HL-60/S4 (cell line): ENCODE data around the gene GSC2.
"Not testable (repeated sequence)": the region's sequence is repeated elsewhere in the genome, so short reads cannot be mapped to it uniquely, and the experiment has no call there.

Experiments
- in situ Hi-C: fragments of 300-500 bp; cut with MboI; formaldehyde crosslinking; loops from 2 replicates; pipeline ENCODE4 v1.14.3; 2022; ENCODE audit warnings: low sequenced_read_pairs

Gene GSC2

GRCh38 chr22:19164425-19164824 lies 14.3 kb upstream of the GSC2 start:
- in situ Hi-C loops: no loop called here

- in situ Hi-C loops: not testable (repeated sequence)
Measured at GRCh38 chr22:19158649-19159048, 8.6 kb upstream of the GSC2 start.

DNA sequence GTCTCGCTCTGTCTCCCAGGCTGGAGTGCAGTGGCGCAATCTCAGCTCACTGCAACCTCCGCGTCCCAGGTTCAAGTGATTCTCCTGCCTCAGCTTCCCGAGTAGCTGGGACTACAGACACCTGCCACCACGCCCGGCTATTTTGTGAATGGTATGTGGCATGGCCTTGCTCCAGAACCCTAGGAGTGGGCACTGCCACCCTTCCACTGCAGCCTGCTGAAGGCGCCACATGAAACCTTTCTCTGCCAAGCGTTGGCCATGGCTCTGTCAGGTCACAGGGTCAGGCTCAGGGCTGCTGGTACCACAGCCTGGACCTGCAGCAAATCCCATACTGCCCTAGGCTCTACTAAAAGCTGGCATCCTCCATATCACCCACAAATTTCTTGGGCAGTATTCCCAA lies 6.0 kb upstream of the GSC2 start:
- in situ Hi-C loops: not testable (repeated sequence)

DNA sequence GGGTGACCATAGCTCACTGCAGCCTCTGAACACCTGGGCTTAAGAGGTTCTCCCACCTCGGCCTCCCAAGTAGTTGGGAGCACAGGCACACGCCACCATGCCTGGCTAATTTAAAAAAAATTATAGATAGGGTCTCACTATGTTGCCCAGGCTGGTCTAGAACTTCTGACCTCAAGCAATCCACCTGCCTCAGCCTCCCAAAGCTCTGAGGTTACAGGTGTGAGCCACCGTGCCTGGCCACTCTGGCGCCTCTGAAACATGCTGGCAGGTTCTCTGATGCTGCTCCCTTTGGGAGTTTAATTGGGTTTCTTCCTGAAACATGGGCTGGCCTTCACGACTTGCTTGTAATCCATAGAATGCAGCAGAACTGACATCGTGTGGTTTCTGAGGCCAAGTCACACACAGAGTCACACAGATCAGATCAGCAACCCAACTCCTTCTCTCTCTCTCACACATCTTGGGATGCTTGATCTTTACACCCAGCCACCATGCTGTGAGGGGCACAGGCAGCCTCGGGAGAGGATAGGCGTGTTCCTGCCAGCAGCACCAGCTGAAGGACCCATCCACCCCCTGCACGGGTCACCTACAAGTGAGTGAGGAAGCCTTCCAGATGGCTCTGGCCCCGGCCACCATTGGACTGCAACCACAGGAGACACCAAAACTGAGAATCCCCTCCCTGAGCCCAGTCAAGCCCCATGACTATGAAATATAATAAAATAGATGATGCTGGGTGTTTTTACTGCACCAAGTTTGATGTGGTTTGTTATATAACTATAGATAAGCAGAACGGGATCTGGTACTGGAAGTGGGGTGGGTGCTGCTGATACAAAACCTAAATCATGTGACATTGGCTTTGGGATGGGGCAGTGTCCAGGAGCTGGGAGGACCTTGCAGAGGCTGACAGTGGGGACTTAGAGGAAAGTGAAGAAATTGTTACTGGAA lies 3.1 kb upstream of the GSC2 start:
- in situ Hi-C loops: no loop called here

DNA sequence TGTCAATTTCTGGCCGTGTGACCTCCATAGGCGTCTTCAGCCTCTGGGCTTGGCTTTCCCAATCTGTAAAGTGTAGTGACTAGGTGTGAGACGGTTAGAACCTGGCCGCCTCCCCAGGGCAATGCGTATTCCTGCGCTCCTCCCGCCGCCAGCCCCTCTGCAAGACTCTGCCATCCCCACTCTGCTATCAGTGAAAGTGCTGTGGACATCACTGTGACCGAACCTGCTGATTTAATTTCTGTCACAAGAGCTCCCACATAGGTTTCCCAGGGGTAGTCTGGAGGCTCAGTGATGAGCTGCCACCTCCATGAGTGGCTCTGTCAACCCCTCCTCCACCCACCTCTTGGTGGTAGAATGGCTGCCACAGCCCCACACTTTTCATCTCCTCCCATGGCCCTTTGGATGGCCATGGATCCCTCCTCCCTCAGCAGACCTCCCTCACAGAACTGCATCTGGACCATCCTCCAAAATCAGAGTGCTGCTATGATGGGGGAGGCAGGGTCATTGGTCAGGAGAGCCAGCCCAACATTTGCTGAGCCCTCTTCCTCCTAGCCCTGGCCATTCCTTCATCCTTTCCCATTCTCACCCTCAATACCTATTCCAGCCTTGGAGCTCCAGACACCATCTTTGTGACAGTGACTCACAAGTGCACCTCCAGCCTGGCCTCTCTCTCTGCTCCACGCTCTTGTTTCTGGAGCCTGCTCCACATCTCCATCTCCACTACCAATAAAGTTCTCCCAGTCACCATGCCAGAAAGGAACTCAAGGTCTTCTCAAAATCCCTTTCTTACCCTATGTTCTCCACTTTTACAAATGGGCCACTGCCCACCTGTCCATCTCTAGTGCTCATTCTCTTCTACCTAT lies 1.5 kb upstream of the GSC2 start:
- in situ Hi-C loops: no loop called here

DNA sequence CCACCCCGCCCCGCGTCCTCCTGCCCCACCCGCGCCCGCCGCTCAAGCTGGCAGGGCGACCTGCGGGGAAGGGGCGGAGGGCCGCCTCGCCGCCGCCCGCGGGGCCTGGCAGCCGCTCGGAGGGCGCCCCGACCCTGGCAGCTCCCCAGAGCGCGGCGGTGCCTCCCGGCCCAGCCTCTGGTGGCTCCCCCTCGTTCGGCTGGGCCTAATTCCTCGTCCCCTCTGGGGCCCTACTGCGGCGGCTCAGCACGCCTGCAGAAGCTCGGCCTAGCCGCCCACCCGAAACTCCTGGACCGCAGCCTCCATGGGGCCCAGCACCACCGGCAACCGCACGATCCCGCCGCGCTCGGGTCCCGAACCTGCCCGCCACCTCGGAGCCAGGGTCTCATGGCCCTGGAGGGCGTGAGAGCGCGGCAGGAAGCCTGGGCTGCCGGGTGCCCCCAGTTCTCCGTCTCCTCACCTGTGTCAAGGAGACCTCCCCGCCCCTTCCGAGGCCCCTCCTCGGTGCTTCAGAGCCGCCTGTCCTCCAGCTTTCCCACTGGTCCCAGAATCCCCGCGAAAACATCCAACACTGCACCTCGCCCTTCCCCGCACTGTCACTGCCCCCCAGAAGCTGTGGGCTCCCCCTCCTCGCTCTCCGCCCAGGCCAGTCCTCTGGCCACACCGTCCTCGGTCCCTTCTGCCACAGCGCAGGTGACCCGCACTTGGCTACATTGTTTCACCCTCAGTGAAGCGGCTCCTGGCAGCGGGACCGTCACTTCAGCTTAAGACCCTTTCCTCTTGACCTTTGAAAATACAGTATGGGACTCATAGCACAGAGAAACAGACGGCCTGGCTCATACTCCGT lies 613 bp upstream of the GSC2 start:
- in situ Hi-C loops: no loop called here

GRCh38 chr22:19149047-19149883 lies 827 bp downstream of the GSC2 start:
- in situ Hi-C loops: no loop called here

GRCh38 chr22:19148417-19149046 lies 1.6 kb downstream of the GSC2 start:
- in situ Hi-C loops: no loop called here

DNA sequence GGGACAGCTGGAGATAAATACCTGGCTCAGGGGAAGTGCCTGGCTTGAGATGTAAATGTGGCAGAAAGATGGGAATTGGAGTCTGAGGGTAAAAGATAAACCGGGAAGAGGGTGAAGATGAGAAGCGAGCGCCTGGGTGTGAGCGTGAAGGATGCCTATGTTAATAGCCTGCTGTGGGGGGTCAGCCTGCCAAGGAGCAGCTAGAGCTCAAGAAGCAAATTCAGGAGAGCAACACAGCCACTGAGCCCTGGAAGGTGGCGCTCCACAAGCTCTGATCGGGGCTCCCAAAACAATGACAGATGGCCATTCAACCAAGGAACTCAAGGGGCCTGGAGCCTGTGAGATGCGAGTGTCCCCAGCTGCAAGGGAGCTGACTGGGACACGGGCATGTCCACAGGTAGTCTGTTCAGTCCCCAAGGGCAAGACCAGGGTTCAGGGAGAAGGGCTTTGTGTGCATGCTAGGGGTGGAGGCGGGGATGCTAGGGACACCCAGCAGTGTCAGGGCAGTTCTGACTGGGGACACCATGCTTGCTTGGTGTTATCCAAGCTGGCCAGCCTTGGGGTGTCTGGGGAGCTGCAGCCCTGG lies 2.8 kb downstream of the GSC2 start:
- in situ Hi-C loops: no loop called here

DNA sequence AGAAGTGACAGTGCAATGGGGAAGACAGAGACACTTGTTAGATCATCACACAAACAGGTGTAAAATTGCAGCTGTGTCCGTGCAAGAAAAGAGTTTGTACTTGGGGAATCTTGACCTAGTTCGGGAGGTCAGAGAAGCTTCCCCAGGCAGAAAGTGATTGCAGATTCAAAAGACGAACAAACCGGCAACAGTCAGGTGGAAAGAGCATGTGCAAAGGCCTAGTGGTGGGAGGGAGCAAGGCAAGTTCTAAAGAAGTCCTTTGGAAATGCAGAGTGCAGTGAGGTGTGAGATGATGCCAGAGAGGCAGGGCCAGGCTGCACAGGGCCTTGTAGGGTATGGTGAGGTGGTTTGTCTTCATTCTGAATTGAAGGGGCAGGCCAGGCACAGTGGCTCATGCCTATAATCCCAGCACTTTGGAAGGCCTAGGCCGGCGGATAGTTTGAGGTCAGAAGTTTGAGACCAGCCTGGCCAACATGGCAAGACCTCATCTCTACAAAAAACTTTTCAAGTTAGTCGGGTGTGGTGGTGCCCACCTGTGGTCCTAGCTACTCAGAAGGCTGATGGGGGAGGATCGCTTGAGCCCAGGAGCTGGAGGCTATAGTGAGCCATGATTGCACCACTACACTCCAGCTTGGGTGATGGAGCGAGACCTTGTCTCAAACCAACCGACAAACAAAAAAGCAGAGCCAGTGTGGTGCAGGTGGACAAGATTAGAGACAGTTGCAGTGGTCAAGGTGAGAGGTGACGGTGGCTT lies 3.7 kb downstream of the GSC2 start:
- in situ Hi-C loops: no loop called here

DNA sequence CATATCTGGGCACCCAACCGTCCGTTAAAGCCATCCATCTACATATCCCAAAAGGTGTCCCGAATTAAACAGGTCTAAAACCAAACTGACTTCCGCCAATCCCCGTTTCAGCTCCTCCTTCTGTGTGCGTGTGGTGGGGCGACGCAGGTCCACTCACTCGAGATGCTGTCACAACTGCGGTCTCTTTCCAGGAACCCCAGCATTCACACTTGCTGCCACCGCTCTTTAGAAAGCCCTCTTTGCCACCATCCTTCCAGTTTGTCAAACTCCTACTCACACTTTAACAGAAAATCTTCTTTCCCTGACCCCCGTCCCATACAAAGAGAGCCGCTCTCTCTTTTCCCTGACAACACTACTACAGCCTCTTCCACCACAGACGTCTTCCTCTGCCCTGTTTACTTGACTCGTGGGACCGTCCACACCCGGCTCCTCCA lies 6.1 kb downstream of the GSC2 start:
- in situ Hi-C loops: no loop called here

- in situ Hi-C loops: no loop called here
Measured at GRCh38 chr22:19143212-19143611, 6.9 kb downstream of the GSC2 start.

GRCh38 chr22:19142394-19142793 lies 7.7 kb downstream of the GSC2 start:
- in situ Hi-C loops: no loop called here

GRCh38 chr22:19139974-19140373 lies 10.1 kb downstream of the GSC2 start:
- in situ Hi-C loops: no loop called here

DNA sequence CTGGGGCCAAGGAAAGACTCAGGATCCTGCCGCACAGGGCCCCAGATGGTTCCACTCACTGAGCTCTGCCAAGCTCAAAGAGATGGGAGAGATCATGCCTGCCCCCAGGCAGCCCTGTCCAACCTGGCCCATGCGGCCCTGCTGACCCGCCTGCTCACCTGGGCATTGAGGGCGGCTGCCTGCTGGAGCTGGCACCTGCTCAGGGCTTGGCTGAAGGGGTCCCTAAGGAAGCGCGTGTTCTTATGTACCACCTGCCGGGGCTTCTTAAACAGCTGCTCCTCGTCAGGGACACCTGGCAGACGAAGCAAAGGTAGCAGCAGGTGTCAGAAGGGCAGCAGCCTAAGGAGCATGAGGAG lies 11.1 kb downstream of the GSC2 start:
- in situ Hi-C loops: no loop called here

- in situ Hi-C loops: no loop called here
Measured at GRCh38 chr22:19138217-19139000, 11.7 kb downstream of the GSC2 start.

DNA sequence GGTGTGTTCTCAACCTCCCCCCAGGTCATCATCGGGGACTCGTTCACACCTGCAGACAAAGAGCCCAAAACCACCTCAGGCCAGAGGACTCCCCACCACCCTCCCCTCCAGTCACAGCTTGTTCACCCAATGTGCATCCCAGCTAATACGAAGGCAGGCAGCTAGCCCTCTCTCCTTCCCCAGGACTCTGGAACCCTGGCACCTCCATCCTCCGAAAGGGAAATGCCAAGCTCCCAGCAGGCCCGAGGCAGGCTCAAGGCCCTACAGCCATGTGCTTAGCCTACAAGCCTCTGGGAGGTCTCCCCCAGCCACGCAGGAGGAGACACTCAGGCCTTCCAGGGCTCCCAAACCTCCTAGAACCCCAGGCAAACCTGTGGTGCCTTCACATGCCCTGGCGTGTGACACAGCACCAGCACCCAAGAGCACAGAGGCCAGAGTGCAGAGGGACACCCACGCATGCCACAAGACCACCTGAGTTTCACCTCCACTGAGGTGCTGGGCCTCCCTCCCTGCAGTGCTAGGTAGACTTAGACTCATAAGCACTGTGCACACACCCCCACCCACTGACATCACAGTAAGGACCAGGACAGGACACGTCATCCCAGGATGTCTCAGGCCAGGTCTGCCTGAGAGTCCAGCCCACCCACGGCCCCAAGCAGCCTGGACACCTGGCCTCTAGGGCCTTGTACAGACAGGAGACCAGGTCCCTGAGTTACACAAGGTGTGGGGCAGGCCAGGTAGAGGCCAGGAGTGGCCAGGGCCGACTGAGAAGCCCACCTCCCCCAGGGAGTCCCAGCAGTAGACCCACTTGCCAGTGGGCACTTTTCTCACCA lies 12.5 kb downstream of the GSC2 start:
- in situ Hi-C loops: no loop called here
